GM20000 (cell line): ENCODE results near the gene MRGPRG.

Experiments used
- DNase-seq: peaks from one replicate; pipeline ENCODE4 v3.0.0; 2012; ENCODE audit warnings: low spot score
- CTCF ChIP-seq: IDR thresholded peaks from 2 replicates; pipeline ENCODE4 v1.5.1; 2012; ENCODE audit warnings: mild to moderate bottlenecking, control low read depth; ENCODE audit errors: extremely low read depth, missing control alignments

MRGPRG gene

GRCh38 chr11:3217818-3218482 is 663 bp downstream of the MRGPRG start:
- no peak for TF ChIP-seq CTCF
- DNase-seq: no peak

GRCh38 chr11:3216027-3216525 is 2.5 kb downstream of the MRGPRG start:
- no peak for TF ChIP-seq CTCF
- no peak for DNase-seq

- no peak for DNase-seq
- TF ChIP-seq CTCF: no peak
Observed at GRCh38 chr11:3215346-3216026, 3.1 kb downstream of the MRGPRG start.

- no peak for DNase-seq
- no peak for TF ChIP-seq CTCF
Observed at GRCh38 chr11:3214420-3214699, 4.3 kb downstream of the MRGPRG start.

- no peak for DNase-seq
- TF ChIP-seq CTCF: no peak
Observed at GRCh38 chr11:3213659-3214419, 4.8 kb downstream of the MRGPRG start.

GRCh38 chr11:3208272-3208671 is 10.3 kb downstream of the MRGPRG start:
- TF ChIP-seq CTCF: no peak
- no peak for DNase-seq
